Esophagus mucosa (tissue), 1 donor: ENCODE data around the gene TRIM36. TPM values are rescaled to one million over a fixed set of nuclear protein-coding genes. Genes with fewer than 3 reads are reported as not detected.

Experiments
- total RNA-seq: library from RNA; stranded (reverse); gene quantifications from one replicate; pipeline ENCODE4 v1.2.4, GENCODE V29; 2023
- donor health status: DM: yes; HTN: yes; CAD: no.

Gene TRIM36
- total RNA-seq, 1 donor from 2014 or later: 1.2 TPM

Other genes starting within 250 kb of the TRIM36 start
- 38.2 TPM for gene PGGT1B, start 93.0 kb upstream of the TRIM36 start, total RNA-seq
- gene CCDC112, start 126.7 kb upstream of the TRIM36 start, total RNA-seq: 3.3 TPM